Fibroblast of lung (primary cell): ENCODE results near the gene GNPTAB.

Experiments
- EZH2 ChIP-seq: IDR thresholded peaks from 2 replicates; pipeline ENCODE4 v1.5.1; 2012; ENCODE audit warnings: low read length, control low read depth, mild to moderate bottlenecking; ENCODE audit errors: missing control alignments
- TF ChIP-seq, protein P1 (sequence below), 2 donors: IDR thresholded peaks in 1 of 2; conservative IDR thresholded peaks in 1 of 2; 1 replicate in 1 of 2; 2 replicates in 1 of 2; pipeline ENCODE4 v1.5.1; 2011 to 2012; ENCODE audit warnings: low read length in 2 of 2, control low read depth in 1 of 2, inconsistent platforms in 1 of 2, low read depth in 1 of 2, mild to moderate bottlenecking in 1 of 2

DNA sequence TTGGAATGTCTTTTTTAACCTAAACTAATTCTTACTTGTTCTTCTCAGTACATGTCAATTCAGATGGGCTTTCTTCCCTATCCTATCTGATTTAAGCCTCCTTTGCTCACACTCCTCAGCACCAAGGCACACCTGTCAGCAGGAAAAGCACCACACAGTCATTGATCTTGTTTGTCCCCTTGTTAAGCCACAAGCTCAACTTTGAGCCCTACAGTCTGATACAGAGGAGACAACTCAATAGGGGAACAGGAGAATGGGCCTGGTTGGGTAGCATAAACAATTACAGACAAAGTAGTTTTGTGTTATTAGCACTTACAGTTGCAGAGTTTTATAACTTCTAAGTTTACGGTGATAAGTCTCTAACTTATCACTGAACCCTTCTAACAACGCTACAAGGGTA, 62.0 kb downstream of the GNPTAB start:
- no peak for TF ChIP-seq EZH2
- TF ChIP-seq, protein P1, sequence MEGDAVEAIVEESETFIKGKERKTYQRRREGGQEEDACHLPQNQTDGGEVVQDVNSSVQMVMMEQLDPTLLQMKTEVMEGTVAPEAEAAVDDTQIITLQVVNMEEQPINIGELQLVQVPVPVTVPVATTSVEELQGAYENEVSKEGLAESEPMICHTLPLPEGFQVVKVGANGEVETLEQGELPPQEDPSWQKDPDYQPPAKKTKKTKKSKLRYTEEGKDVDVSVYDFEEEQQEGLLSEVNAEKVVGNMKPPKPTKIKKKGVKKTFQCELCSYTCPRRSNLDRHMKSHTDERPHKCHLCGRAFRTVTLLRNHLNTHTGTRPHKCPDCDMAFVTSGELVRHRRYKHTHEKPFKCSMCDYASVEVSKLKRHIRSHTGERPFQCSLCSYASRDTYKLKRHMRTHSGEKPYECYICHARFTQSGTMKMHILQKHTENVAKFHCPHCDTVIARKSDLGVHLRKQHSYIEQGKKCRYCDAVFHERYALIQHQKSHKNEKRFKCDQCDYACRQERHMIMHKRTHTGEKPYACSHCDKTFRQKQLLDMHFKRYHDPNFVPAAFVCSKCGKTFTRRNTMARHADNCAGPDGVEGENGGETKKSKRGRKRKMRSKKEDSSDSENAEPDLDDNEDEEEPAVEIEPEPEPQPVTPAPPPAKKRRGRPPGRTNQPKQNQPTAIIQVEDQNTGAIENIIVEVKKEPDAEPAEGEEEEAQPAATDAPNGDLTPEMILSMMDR (conservative IDR thresholded peaks at IDR 0.05 in 1 of 2, IDR thresholded peaks at IDR 0.05 in 1 of 2; ENCODE audit: low read depth in 1 of 2, low read length in 2 of 2): no peak
